ENCODE data around the gene NDUFA11.

Gene NDUFA11

GRCh38 chr19:5934774-5935472, 31.3 kb upstream of the NDUFA11 start:
- peaks cover 85% of the 10 kb centered on the region for H3K36me3 ChIP-seq (ENCODE audit: insufficient read depth, low read length)
- no peak for DNase-seq
- H3K9me3 ChIP-seq (ENCODE audit: insufficient read depth, low read length, severe bottlenecking): no peaks in the 10 kb centered on the region
- no peak overlapping the region for H3K4me3 ChIP-seq (ENCODE audit: low read depth in 1 of 2, low read length in 2 of 2)
- H3K79me2 ChIP-seq (ENCODE audit: insufficient read depth, low read length): peaks cover 77% of the 10 kb centered on the region
- no peak overlapping the region for H3K4me2 ChIP-seq (ENCODE audit: insufficient read depth, low read length)
- no peaks in the 10 kb centered on the region for H3K27me3 ChIP-seq (ENCODE audit: insufficient read depth, low read length, poor library complexity)
- H3K4me1 ChIP-seq (ENCODE audit: insufficient read depth, low read length): no peaks in the 10 kb centered on the region
- no peak overlapping the region for H3K27ac ChIP-seq (ENCODE audit: low read length)
- TF ChIP-seq EZH2 (IDR thresholded peaks at IDR 0.05; ENCODE audit: borderline replicate concordance, low read depth, low read length, severe bottlenecking) (no peak), CTCF (IDR thresholded peaks at IDR 0.05; ENCODE audit: borderline replicate concordance, extremely low read depth, low read length, poor library complexity, severe bottlenecking) (no peak)
- peaks cover 66% of the 10 kb centered on the region for H4K20me1 ChIP-seq (ENCODE audit: insufficient read depth, low read length)
- H3K9ac ChIP-seq (ENCODE audit: low read depth, low read length): no peak overlapping the region
- no peak for ATAC-seq (ENCODE audit: insufficient read depth, low read depth)
- no peak overlapping the region for H2AFZ ChIP-seq (ENCODE audit: low read depth, low read length)

GRCh38 chr19:5934069-5934401, 30.4 kb upstream of the NDUFA11 start:
- peaks cover 65% of the 10 kb centered on the region for H4K20me1 ChIP-seq (ENCODE audit: insufficient read depth, low read length)
- H3K9ac ChIP-seq (ENCODE audit: low read depth, low read length): no peak overlapping the region
- H3K36me3 ChIP-seq (ENCODE audit: insufficient read depth, low read length): peaks cover 85% of the 10 kb centered on the region

GRCh38 chr19:5933391-5934068, 29.9 kb upstream of the NDUFA11 start:
- peaks cover 65% of the 10 kb centered on the region for H4K20me1 ChIP-seq (ENCODE audit: insufficient read depth, low read length)
- H3K4me2 ChIP-seq (ENCODE audit: insufficient read depth, low read length): no peak overlapping the region
- no peak overlapping the region for H3K27ac ChIP-seq (ENCODE audit: low read length)
- no peak for ATAC-seq (ENCODE audit: insufficient read depth, low read depth)
- TF ChIP-seq CTCF (IDR thresholded peaks at IDR 0.05; ENCODE audit: borderline replicate concordance, extremely low read depth, low read length, poor library complexity, severe bottlenecking) (no peak), EZH2 (IDR thresholded peaks at IDR 0.05; ENCODE audit: borderline replicate concordance, low read depth, low read length, severe bottlenecking) (no peak)
- H3K9me3 ChIP-seq (ENCODE audit: insufficient read depth, low read length, severe bottlenecking): no peaks in the 10 kb centered on the region
- H3K27me3 ChIP-seq (ENCODE audit: insufficient read depth, low read length, poor library complexity): no peaks in the 10 kb centered on the region
- H3K9ac ChIP-seq (ENCODE audit: low read depth, low read length): no peak overlapping the region
- no peaks in the 10 kb centered on the region for H3K4me1 ChIP-seq (ENCODE audit: insufficient read depth, low read length)
- H2AFZ ChIP-seq (ENCODE audit: low read depth, low read length): no peak overlapping the region
- no peak overlapping the region for H3K4me3 ChIP-seq (ENCODE audit: low read depth in 1 of 2, low read length in 2 of 2)
- DNase-seq: no peak
- peaks cover 88% of the 10 kb centered on the region for H3K36me3 ChIP-seq (ENCODE audit: insufficient read depth, low read length)
- H3K79me2 ChIP-seq (ENCODE audit: insufficient read depth, low read length): peaks cover 63% of the 10 kb centered on the region

More at GRCh38 chr19:5934069-5934401, 30.4 kb upstream of the NDUFA11 start:
- Histone ChIP-seq H3K9me3 (ENCODE audit: insufficient read depth, low read length, severe bottlenecking) (no peaks in the 10 kb centered on the region), H3K4me3 (ENCODE audit: low read depth in 1 of 2, low read length in 2 of 2) (no peak overlapping the region), H3K27ac (ENCODE audit: low read length) (no peak overlapping the region), H2AFZ (ENCODE audit: low read depth, low read length) (no peak overlapping the region), H3K4me2 (ENCODE audit: insufficient read depth, low read length) (no peak overlapping the region), H3K27me3 (ENCODE audit: insufficient read depth, low read length, poor library complexity) (no peaks in the 10 kb centered on the region), H3K4me1 (ENCODE audit: insufficient read depth, low read length) (no peaks in the 10 kb centered on the region), H3K79me2 (ENCODE audit: insufficient read depth, low read length) (peaks cover 68% of the 10 kb centered on the region)
- ATAC-seq (ENCODE audit: insufficient read depth, low read depth) (no peak), DNase-seq (no peak)
- TF ChIP-seq CTCF (IDR thresholded peaks at IDR 0.05; ENCODE audit: borderline replicate concordance, extremely low read depth, low read length, poor library complexity, severe bottlenecking): no peak

All from DND-41 (cell line).